ENCODE measurements around the gene ABHD2.
"Not testable (repeated sequence)": the region's sequence is repeated elsewhere in the genome, so short reads cannot be mapped to it uniquely, and the experiment has no call there.

Gene ABHD2

GRCh38 chr15:89087830-89088604 lies at the start of gene ABHD2:
Gene ABHD2, plus strand, starts transcription at chr15:89088456. Its CDS starts 27,872 bp downstream, at chr15:89116328.
- DNase-seq, result peak; percentile 99

- no peak for DNase-seq
Measured at GRCh38 chr15:89039142-89039541, 49.1 kb upstream of the ABHD2 start.

GRCh38 chr15:89041507-89041906 lies 46.7 kb upstream of the ABHD2 start:
- DNase-seq, result no peak

- no peak for DNase-seq
Measured at GRCh38 chr15:89042387-89042786, 45.9 kb upstream of the ABHD2 start.

- DNase-seq, result no peak
Measured at GRCh38 chr15:89043031-89044002, 44.9 kb upstream of the ABHD2 start.

- DNase-seq, result not testable (repeated sequence)
Measured at GRCh38 chr15:89049016-89049666, 39.1 kb upstream of the ABHD2 start.

GRCh38 chr15:89051875-89052274 lies 36.4 kb upstream of the ABHD2 start:
- DNase-seq, result peak; percentile 40

GRCh38 chr15:89052474-89052873 lies 35.8 kb upstream of the ABHD2 start:
- no peak for DNase-seq

GRCh38 chr15:89054873-89055272 lies 33.4 kb upstream of the ABHD2 start:
- DNase-seq, result no peak

- peak; percentile 45 for DNase-seq
Measured at GRCh38 chr15:89057506-89058133, 30.6 kb upstream of the ABHD2 start.

- DNase-seq, result no peak
Measured at GRCh38 chr15:89058376-89058775, 29.9 kb upstream of the ABHD2 start.

GRCh38 chr15:89058876-89059405 lies 29.3 kb upstream of the ABHD2 start:
- no peak for DNase-seq

- no peak for DNase-seq
Measured at GRCh38 chr15:89066280-89066679, 22.0 kb upstream of the ABHD2 start.

- DNase-seq, result no peak
Measured at GRCh38 chr15:89067751-89068150, 20.5 kb upstream of the ABHD2 start.

- DNase-seq, result no peak
Measured at GRCh38 chr15:89068325-89068784, 19.9 kb upstream of the ABHD2 start.

GRCh38 chr15:89070197-89071124 lies 17.8 kb upstream of the ABHD2 start:
- no peak for DNase-seq

- DNase-seq, result no peak
Measured at GRCh38 chr15:89071471-89071870, 16.8 kb upstream of the ABHD2 start.

- DNase-seq, result no peak
Measured at GRCh38 chr15:89072277-89072869, 15.9 kb upstream of the ABHD2 start.

- no peak for DNase-seq
Measured at GRCh38 chr15:89074402-89075012, 13.7 kb upstream of the ABHD2 start.

- DNase-seq, result no peak
Measured at GRCh38 chr15:89075101-89075640, 13.1 kb upstream of the ABHD2 start.
